D721Med (cell line): ENCODE results near the gene LRMDA.

Source experiments
- DNase-seq: peaks from one replicate; pipeline ENCODE4 v3.0.0; 2011; ENCODE audit warnings: low spot score; ENCODE audit not compliant: insufficient read length
- FAIRE-seq: peaks from 2 replicates; lab custom pipeline; 2011; peaks lifted over from hg19 to GRCh38; lab: Jason Lieb, UNC
- TF ChIP-seq, protein P1 (sequence below): IDR thresholded peaks from 2 replicates; pipeline ENCODE4 v1.5.1; 2012; ENCODE audit warnings: mild to moderate bottlenecking, control low read depth; ENCODE audit not compliant: insufficient read depth; ENCODE audit errors: missing control alignments

LRMDA gene

DNA sequence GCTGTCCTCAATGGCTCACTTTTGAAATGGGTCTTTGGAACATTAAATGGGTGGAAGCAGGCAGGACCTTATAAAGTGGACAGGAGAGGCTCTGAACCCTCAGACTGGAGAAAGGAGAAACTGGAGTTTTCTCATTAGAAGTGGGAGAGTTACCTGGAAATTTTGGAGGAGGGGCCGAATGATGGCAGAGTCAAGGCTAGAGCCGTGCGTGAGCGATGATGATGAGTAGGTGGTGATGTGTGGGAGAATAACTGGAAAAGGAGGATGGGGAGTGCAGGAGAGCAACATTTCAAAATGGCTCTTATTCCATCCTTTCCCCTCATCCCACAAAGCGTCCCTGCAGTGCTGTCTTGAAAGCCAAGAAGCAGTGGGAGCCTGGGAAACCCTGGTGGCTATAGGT is 274.0 kb downstream of the LRMDA start:
- no peak for FAIRE-seq
- TF ChIP-seq, protein P1, sequence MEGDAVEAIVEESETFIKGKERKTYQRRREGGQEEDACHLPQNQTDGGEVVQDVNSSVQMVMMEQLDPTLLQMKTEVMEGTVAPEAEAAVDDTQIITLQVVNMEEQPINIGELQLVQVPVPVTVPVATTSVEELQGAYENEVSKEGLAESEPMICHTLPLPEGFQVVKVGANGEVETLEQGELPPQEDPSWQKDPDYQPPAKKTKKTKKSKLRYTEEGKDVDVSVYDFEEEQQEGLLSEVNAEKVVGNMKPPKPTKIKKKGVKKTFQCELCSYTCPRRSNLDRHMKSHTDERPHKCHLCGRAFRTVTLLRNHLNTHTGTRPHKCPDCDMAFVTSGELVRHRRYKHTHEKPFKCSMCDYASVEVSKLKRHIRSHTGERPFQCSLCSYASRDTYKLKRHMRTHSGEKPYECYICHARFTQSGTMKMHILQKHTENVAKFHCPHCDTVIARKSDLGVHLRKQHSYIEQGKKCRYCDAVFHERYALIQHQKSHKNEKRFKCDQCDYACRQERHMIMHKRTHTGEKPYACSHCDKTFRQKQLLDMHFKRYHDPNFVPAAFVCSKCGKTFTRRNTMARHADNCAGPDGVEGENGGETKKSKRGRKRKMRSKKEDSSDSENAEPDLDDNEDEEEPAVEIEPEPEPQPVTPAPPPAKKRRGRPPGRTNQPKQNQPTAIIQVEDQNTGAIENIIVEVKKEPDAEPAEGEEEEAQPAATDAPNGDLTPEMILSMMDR: no peak
- no peak for DNase-seq

DNA sequence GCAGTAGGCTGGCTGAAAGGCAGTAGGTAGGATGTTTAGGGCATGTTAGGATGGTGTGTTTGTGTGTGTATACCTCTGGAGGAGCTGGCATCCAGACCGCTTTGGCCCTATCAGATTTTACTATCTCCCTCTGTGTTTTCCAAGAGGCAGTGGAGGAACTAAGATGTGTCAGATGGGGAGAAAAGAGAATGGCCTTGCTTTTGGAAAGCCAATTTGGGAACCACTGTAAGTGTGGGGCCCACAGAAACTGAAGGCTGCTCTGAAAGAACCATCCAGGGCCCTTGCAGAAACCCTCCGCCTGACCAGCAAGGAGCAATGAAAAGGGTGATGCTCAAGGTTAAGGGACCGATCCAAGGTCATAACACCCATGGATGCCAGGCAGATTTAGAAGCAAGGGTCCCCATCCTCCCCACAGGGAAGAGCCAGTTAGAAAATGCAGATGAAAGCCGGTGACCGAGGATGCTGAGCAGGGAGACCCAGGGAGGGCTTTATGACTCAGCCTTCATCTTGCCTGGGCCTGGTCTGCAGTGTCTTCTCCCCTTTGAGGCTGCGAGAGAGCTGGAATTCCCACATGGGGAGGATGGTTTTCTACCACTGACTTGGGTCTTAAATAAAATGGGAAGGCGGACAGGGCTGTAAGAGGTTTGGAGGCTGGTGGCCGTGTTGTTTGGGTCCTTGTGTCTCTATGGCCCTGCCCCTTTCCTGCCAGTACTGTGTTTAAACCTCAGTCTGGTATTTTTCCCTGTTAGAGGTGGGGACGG is 275.8 kb downstream of the LRMDA start:
- no peak for FAIRE-seq
- no peak for DNase-seq
- TF ChIP-seq, protein P1: no peak

DNA sequence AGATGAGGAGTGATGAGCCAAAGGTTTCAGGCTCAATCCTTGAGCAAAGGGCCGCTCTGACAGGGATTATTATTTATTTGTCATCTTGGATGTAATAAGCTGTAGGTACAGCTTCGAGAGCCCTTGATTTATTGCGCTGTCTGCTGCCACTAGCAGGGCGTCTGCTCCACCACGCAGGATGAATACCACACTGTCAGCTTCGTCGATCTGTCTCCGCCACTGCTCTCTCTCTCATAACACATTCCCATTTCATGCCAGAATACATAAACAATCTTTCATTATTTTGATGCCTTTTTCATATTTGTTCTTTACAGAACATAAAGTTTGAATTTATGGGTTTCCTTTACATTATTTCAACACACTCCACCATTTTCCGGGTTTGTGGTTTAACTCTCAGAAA is 276.6 kb downstream of the LRMDA start:
- TF ChIP-seq, protein P1: no peak
- no peak for DNase-seq
- no peak for FAIRE-seq

DNA sequence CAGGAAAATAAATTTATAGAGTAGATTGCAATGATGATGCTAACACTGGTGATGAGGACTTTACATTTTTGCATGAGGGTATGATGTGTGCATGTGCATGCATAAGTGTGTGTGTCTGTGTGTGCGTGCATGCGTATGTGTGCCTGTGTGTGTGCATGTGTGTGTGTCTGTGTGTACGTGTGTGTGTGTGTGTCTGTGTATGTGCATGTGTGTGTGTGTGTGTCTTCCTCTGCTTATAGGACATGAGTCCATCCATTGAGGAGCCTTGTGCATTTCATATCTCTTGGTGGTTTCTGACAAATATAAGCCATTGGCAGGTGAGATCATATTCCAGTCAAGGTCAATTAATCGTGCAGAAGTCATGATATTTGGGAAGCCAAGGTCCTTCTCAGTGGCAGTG is 277.8 kb downstream of the LRMDA start:
- DNase-seq (no peak), FAIRE-seq (no peak)
- TF ChIP-seq, protein P1: no peak

DNA sequence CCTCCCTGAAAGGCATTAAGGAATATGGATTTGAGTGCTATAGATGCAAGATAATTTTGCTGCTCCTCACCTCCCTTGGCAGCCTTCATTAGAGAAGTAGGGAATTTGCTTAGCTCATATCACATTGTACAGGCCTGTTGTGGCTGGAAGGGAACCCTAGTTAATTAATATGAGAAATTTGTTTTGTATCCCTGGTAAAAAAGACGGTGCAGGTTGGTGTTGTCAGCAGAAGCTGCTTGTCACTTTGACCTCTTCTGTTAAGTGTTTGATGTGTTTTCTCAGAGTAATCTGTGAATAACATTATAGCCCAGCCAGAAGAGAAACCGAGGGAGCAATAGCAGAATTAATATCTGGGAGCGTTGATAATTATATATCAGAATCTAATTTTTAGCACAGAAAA is 278.4 kb downstream of the LRMDA start:
- FAIRE-seq: no peak
- DNase-seq: no peak
- TF ChIP-seq, protein P1: no peak

DNA sequence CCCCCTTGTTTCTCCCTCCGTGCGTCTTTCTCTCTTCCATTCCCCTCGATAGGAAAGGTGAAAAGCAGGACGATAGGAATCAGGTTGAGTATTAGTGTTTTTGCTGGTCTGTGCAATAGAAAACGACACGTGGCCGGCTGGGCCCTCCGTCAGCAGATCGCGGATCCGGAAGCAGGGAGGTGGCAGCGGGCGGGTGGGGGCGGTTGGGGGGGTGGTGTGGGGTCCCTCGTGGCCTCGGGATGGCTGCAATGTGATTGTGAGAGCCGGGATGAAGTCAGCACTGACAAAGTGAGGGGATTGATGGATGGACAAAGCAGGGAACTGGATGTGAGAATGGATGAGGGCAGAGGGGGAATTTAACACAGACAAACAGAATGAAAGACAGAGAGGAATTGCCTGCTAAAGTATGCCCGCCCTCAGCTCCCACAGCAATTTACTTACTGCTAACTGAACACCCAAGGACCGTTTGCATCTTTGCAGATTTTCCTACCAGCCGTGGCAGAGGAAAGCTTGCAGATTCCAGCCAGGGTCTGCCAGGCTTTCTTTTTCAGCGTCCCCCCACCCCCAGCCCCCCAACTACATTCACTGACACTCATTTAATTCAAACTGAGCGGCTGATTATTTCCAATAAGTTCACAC is 280.9 kb downstream of the LRMDA start:
- FAIRE-seq: no peak
- TF ChIP-seq, protein P1: no peak
- no peak for DNase-seq

DNA sequence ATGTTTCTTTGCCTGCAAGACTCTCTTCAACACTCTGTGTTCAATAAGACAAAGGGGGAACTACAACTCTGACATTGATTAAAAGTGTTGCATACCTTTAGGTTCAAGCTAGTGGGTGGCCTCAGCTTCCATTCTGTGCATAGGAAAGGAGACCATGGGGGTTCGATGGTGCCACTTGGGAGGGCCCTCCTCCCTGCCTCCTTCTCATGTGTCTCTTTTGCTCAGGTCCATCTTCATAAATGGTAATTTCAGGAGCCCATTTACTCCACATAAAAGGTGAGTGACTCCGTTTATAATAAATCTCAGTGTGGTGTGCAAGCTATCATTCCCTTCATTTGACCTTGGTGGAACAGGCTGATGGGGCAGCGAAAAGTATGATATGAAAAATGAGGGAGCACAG is 285.1 kb downstream of the LRMDA start:
- FAIRE-seq: no peak
- no peak for DNase-seq
- TF ChIP-seq, protein P1: no peak
